Ovary (tissue), 9 donors: ENCODE measurements around the gene MBD5. TPM values are rescaled to one million over a fixed set of nuclear protein-coding genes. Genes with fewer than 3 reads are reported as not detected.

Experiments used
- DNase-seq, 5 donors: peaks; one replicate each; pipeline ENCODE4 v3.0.0-alpha.2; 2019 to 2020
- H3K27ac ChIP-seq, 2 donors: fragments of 200-600 bp; one replicate each; pipeline versions ENCODE4 v1.5.1 to v1.8.0; 2019 to 2022
- H3K27me3 ChIP-seq: fragments of 200-600 bp; one replicate; pipeline ENCODE4 v1.8.0; 2022
- H3K36me3 ChIP-seq: fragments of 200-600 bp; sonication (generic); one replicate; pipeline ENCODE4 v1.5.1; 2019
- H3K4me1 ChIP-seq: one replicate; pipeline ENCODE4 v1.8.1; 2013; ENCODE audit warnings: mild to moderate bottlenecking, moderate library complexity; ENCODE audit not compliant: insufficient read depth
- H3K4me3 ChIP-seq: fragments of 200-600 bp; sonication (generic); one replicate; pipeline ENCODE4 v1.5.1; 2017
- H3K9me3 ChIP-seq, 2 donors: fragments of 200-600 bp in 1 of 2; sonication (generic) in 1 of 2; one replicate each; pipeline versions ENCODE4 v1.5.1 to v1.8.1; 2013 to 2019; ENCODE audit warnings: mild to moderate bottlenecking in 1 of 2, moderate library complexity in 1 of 2
- CTCF ChIP-seq, 3 donors: fragments of 450-650 bp in 2 of 3; fragments of 200-600 bp in 1 of 3; IDR thresholded peaks; one replicate each; pipeline versions ENCODE4 v1.5.1 to v1.8.0; 2016 to 2022; ENCODE audit warnings: antibody characterized with exemption in 3 of 3, mild to moderate bottlenecking in 1 of 3
- EP300 ChIP-seq: sonication (generic); formaldehyde crosslinking; IDR thresholded peaks from one replicate; pipeline ENCODE4 v1.6.1; 2017; ENCODE audit warnings: antibody characterized with exemption
- POLR2A ChIP-seq: fragments of 450-650 bp; IDR thresholded peaks from one replicate; pipeline ENCODE4 v1.6.1; 2017; ENCODE audit warnings: antibody characterized with exemption, mild to moderate bottlenecking, moderate library complexity
- WGBS, 3 donors: extraction: QIAGEN DNeasy Blood & Tissue Kit in 1 of 3; methylation state at CpG; one replicate each; pipeline versions ENCODE4 v1.1.5 to v1.1.7; 2013 to 2017; 5-methylcytosine and 5-hydroxymethylcytosine counted together
- intact Hi-C, 4 donors: fragments of 100-400 bp; cut with DNase I; formaldehyde crosslinking; loops; one replicate each; pipeline versions ENCODE4 v1.11.0 to v1.15.1; 2022 to 2023
- polyA plus RNA-seq, 2 donors: library from polyadenylated mRNA; stranded (reverse); fragments of 200-250 nt in 1 of 2; fragments of 350-450 nt in 1 of 2; fragmentation: Illumina TruSeq in 1 of 2; extraction: RNeasy Lipid Tissue Mini Kit (QIAGEN cat#74804) in 1 of 2; gene quantifications; one replicate each; pipeline ENCODE4 v1.2.3, GENCODE V29; 2013 to 2014
- total RNA-seq, 7 donors: library from RNA; depleted of rRNA in 2 of 7; stranded (reverse); fragments of >200 nt in 2 of 7; fragmentation: NEBNext Ultra II Directional in 3 of 7; extraction: Animal tissue kit (Norgen Biotek cat#: 25700) in 3 of 7; gene quantifications; one replicate each; pipeline versions ENCODE4 v1.1.0 to v1.2.4, GENCODE V29; 2016 to 2023
- donor health status: DM: no; HTN: no; CAD: no; lungs with moderate emphysema.
- donor health status: DM: no; HTN: no; CAD: no.
- donor health status: Bipolar disorder and iron deficiency.
- donor health status: DM: yes; HTN: yes; CAD: no.
- donor health status: DM: no; HTN: no; CAD: no.
- donor health status: DM: yes; HTN: yes; CAD: no.

Gene MBD5
- total and polyA plus RNA-seq, 9 donors: 8.5 to 66.3 (median 45.8) TPM

DNA sequence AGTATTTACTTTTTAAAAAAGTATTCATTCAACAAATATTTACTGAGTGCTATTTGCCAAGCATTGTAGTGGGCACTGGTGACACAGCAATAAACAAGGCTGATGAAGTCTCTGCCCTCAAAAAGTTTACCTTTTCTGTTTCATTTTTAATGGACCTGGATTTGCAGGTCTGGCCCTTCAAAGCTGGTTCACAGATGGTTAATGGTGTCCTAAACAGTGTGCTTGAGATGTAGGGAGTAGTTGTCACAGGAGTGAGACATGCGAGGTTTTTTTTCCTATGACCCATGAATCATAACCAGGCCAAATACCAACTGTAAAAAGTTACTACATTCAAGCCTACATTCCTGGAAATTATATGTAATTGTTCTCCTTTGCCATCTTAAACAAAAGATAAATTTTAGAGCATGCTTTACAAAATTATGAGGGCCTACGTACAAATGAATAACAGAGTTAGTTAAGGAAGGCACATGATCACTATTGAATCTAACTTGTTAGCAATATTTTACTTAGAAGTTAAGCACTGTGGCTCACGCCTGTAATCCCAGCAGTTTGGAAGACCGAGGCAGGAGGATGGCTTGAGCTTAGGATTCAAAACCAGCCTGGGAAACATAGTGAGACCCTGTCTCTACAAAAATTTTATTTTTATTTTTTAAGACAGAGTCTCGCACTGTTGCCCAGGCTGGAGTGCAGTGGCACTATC is 223.9 kb downstream of the MBD5 start:
- Histone ChIP-seq H3K36me3 (no peaks in the 10 kb centered on the region), H3K9me3 (no peaks in the 10 kb centered on the region), H3K4me1 (no peaks in the 10 kb centered on the region), H3K27me3 (no peaks in the 10 kb centered on the region), H3K27ac (no peak overlapping the region), H3K4me3 (no peak overlapping the region)
- TF ChIP-seq CTCF (IDR thresholded peaks at IDR 0.05) (no peak), POLR2A (no peak), EP300 (no peak)
- no peak for DNase-seq
- intact Hi-C loops: no loop called here
- 65 to 84% (median 73%) methylated on average over 5 of the region's 5 CpGs for WGBS, 3 donors

GRCh38 chr2:148251993-148252392 is 231.1 kb downstream of the MBD5 start:
- H3K4me3 ChIP-seq: no peak overlapping the region
- no peaks in the 10 kb centered on the region for H3K36me3 ChIP-seq
- WGBS, 3 donors: 94 to 99% (median 97%) methylated on average over 5 of the region's 5 CpGs
- no peak overlapping the region for H3K27ac ChIP-seq
- TF ChIP-seq EP300: no peak
- no peak for TF ChIP-seq CTCF (IDR thresholded peaks at IDR 0.05)
- no peak for TF ChIP-seq POLR2A
- H3K4me1 ChIP-seq: no peaks in the 10 kb centered on the region
- no peaks in the 10 kb centered on the region for H3K27me3 ChIP-seq
- H3K9me3 ChIP-seq: no peaks in the 10 kb centered on the region
- intact Hi-C loops: loop anchor here in 1 of 4 donors (10.0 kb wide), 1 partner anchor 453 kb away; no protein-coding TSS in a partner anchor
- no peak for DNase-seq

GRCh38 chr2:148252646-148253045 is 231.8 kb downstream of the MBD5 start:
- 73 to 99% (median 77%) methylated on average over 2 of the region's 2 CpGs for WGBS, 3 donors
- Histone ChIP-seq H3K36me3 (no peaks in the 10 kb centered on the region), H3K27me3 (no peaks in the 10 kb centered on the region), H3K27ac (no peak overlapping the region), H3K4me1 (no peaks in the 10 kb centered on the region), H3K4me3 (no peak overlapping the region), H3K9me3 (no peaks in the 10 kb centered on the region)
- intact Hi-C loops: loop anchor here in 1 of 4 donors (10.0 kb wide), 1 partner anchor 452 kb away; no protein-coding TSS in a partner anchor
- TF ChIP-seq POLR2A: no peak
- TF ChIP-seq EP300: no peak
- TF ChIP-seq CTCF (IDR thresholded peaks at IDR 0.05): no peak
- DNase-seq: no peak

DNA sequence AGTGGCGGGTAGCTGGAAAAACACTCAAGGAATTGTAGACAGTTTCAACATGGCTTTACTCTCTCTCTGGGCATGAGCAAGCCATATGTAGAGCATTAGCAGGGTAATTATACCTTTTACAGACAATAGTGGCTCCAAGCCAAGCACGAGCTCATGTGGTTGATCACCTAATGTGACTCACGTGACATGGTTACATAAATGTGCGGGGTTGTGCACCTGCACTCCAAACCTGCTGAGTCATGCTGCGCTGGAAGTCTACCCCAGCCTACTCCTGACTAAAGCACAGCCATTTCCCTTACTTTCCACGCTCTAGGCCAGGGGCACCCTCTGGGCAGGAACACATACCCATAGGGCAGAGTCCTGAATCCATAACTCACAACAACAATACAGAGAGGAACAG is 232.8 kb downstream of the MBD5 start:
- H3K36me3 ChIP-seq: no peaks in the 10 kb centered on the region
- WGBS, 3 donors: 97 to 99% (median 98%) methylated on average over 6 of the region's 6 CpGs
- H3K27me3 ChIP-seq: no peaks in the 10 kb centered on the region
- intact Hi-C loops: loop anchor here in 1 of 4 donors (10.0 kb wide), 1 partner anchor 451 kb away; no protein-coding TSS in a partner anchor
- DNase-seq: no peak
- H3K4me3 ChIP-seq: no peak overlapping the region
- H3K27ac ChIP-seq: no peak overlapping the region
- no peaks in the 10 kb centered on the region for H3K9me3 ChIP-seq
- no peak for TF ChIP-seq CTCF (IDR thresholded peaks at IDR 0.05)
- TF ChIP-seq EP300: no peak
- no peak for TF ChIP-seq POLR2A
- H3K4me1 ChIP-seq: no peaks in the 10 kb centered on the region
